ENCODE data around the gene RIPK4.

RIPK4 gene

GRCh38 chr21:41766883-41767605, at the start of gene RIPK4:
TSS of gene RIPK4 (minus strand) at chr21:41767052. CDS start at chr21:41767041, 11 bp downstream.
- DNase-seq, result peak; percentile 87

GRCh38 chr21:41815652-41816582, 49.1 kb upstream of the RIPK4 start:
- no peak for DNase-seq
- no peaks in the 10 kb centered on the region for H3K27me3 ChIP-seq (ENCODE audit: insufficient read depth, low read depth, severe bottlenecking)
- no peaks in the 10 kb centered on the region for H3K9me3 ChIP-seq (ENCODE audit: severe bottlenecking)
- no peak overlapping the region for H3K4me3 ChIP-seq (ENCODE audit: low read depth, low read length)
- peaks cover 20% of the 10 kb centered on the region for H3K36me3 ChIP-seq
- TF ChIP-seq CTCF (IDR thresholded peaks at IDR 0.05; ENCODE audit: low read depth, low read length), result no peak
- no peak overlapping the region for H3K27ac ChIP-seq

More at GRCh38 chr21:41766883-41767605, at the start of gene RIPK4:
- H3K9me3 ChIP-seq (ENCODE audit: severe bottlenecking), result no peaks in the 10 kb centered on the region
- TF ChIP-seq CTCF (IDR thresholded peaks at IDR 0.05; ENCODE audit: low read depth, low read length), result no peak
- H3K27me3 ChIP-seq (ENCODE audit: insufficient read depth, low read depth, severe bottlenecking), result peaks cover 3% of the 10 kb centered on the region
- no peak within 1 kb of the TSS for H3K27ac ChIP-seq
- peak within 1 kb of the TSS; percentile 52 for H3K4me3 ChIP-seq (ENCODE audit: low read depth, low read length)
- H3K36me3 ChIP-seq, result no peaks in the 10 kb centered on the region

GRCh38 chr21:41813226-41813625, 46.4 kb upstream of the RIPK4 start:
- no peak for TF ChIP-seq CTCF (IDR thresholded peaks at IDR 0.05; ENCODE audit: low read depth, low read length)
- Histone ChIP-seq H3K9me3 (ENCODE audit: severe bottlenecking) (no peaks in the 10 kb centered on the region), H3K4me3 (ENCODE audit: low read depth, low read length) (no peak overlapping the region), H3K27ac (no peak overlapping the region), H3K27me3 (ENCODE audit: insufficient read depth, low read depth, severe bottlenecking) (no peaks in the 10 kb centered on the region), H3K36me3 (peaks cover 44% of the 10 kb centered on the region)
- DNase-seq, result no peak

- no peaks in the 10 kb centered on the region for H3K27me3 ChIP-seq (ENCODE audit: insufficient read depth, low read depth, severe bottlenecking)
- peaks cover 49% of the 10 kb centered on the region for H3K36me3 ChIP-seq
- no peak for DNase-seq
- no peak overlapping the region for H3K4me3 ChIP-seq (ENCODE audit: low read depth, low read length)
- no peaks in the 10 kb centered on the region for H3K9me3 ChIP-seq (ENCODE audit: severe bottlenecking)
- no peak overlapping the region for H3K27ac ChIP-seq
- no peak for TF ChIP-seq CTCF (IDR thresholded peaks at IDR 0.05; ENCODE audit: low read depth, low read length)
Observed at GRCh38 chr21:41812679-41813078, 45.8 kb upstream of the RIPK4 start.

- Histone ChIP-seq H3K27me3 (ENCODE audit: insufficient read depth, low read depth, severe bottlenecking) (no peaks in the 10 kb centered on the region), H3K9me3 (ENCODE audit: severe bottlenecking) (no peaks in the 10 kb centered on the region), H3K36me3 (peaks cover 45% of the 10 kb centered on the region), H3K4me3 (ENCODE audit: low read depth, low read length) (no peak overlapping the region), H3K27ac (no peak overlapping the region)
- DNase-seq, result no peak
- no peak for TF ChIP-seq CTCF (IDR thresholded peaks at IDR 0.05; ENCODE audit: low read depth, low read length)
Observed at GRCh38 chr21:41810597-41810932, 43.7 kb upstream of the RIPK4 start.
